Mesothelial cell of epicardium (in vitro differentiated cells): ENCODE measurements around the gene RGS16. TPM values are rescaled to one million over a fixed set of nuclear protein-coding genes. Genes with fewer than 3 reads are reported as not detected.

ENCODE experiments used
- DNase-seq, 2 experiments: peaks; one replicate each; pipeline ENCODE4 v3.0.0; 2021; ENCODE audit warnings: low spot score in 2 of 2; ENCODE audit not compliant: unreplicated experiment in 2 of 2
- H3K27ac Mint-ChIP-seq: 2 replicates; pipeline ENCODE4 v1.8.0; 2021; ENCODE audit warnings: mixed read lengths
- H3K27me3 Mint-ChIP-seq: 2 replicates; pipeline ENCODE4 v1.8.0; 2021; ENCODE audit warnings: low read depth, mixed read lengths
- H3K36me3 Mint-ChIP-seq: 2 replicates; pipeline ENCODE4 v1.8.0; 2021; ENCODE audit warnings: mixed read lengths
- H3K4me1 Mint-ChIP-seq: 2 replicates; pipeline ENCODE4 v1.8.0; 2021; ENCODE audit warnings: mixed read lengths
- H3K4me3 Mint-ChIP-seq: 2 replicates; pipeline ENCODE4 v1.8.0; 2021; ENCODE audit warnings: mild to moderate bottlenecking, moderate library complexity, mixed read lengths
- H3K9me3 Mint-ChIP-seq: 2 replicates; pipeline ENCODE4 v1.8.0; 2021; ENCODE audit warnings: mixed read lengths
- total RNA-seq: library from RNA; stranded (reverse); gene quantifications from 3 replicates; pipeline ENCODE4 v1.2.1, GENCODE V29; 2021
- TF ChIP-seq, protein P1 (sequence below): fragments of 200-600 bp; sonication (generic); IDR thresholded peaks from one replicate; pipeline ENCODE4 v1.5.0; 2021; ENCODE audit warnings: antibody characterized with exemption; ENCODE audit not compliant: unreplicated experiment

Gene RGS16
- total RNA-seq, 1 donor from 2014 or later = 0.74 TPM

DNA sequence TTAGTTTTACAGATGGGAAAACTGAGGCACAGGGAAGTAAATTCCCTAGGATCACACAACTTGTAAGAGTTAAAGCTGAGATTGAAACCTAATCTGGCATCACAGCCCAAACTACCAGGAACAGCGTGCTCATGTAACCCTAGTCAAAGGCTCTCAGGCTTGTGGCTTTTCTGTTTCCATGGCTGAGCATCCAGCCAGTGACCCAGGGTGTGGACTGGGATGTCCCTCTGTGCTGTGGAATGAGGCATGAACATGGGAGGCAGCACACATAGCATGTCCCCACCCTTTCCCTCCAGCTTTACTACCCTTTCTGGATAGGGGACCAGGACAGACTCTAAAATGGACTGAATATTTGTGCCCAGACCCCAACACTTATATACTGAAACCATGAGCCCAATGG is 35.1 kb upstream of the RGS16 start:
- no peak overlapping the region for H3K4me3 Mint-ChIP-seq
- H3K36me3 Mint-ChIP-seq = no peaks in the 10 kb centered on the region
- TF ChIP-seq, protein P1, sequence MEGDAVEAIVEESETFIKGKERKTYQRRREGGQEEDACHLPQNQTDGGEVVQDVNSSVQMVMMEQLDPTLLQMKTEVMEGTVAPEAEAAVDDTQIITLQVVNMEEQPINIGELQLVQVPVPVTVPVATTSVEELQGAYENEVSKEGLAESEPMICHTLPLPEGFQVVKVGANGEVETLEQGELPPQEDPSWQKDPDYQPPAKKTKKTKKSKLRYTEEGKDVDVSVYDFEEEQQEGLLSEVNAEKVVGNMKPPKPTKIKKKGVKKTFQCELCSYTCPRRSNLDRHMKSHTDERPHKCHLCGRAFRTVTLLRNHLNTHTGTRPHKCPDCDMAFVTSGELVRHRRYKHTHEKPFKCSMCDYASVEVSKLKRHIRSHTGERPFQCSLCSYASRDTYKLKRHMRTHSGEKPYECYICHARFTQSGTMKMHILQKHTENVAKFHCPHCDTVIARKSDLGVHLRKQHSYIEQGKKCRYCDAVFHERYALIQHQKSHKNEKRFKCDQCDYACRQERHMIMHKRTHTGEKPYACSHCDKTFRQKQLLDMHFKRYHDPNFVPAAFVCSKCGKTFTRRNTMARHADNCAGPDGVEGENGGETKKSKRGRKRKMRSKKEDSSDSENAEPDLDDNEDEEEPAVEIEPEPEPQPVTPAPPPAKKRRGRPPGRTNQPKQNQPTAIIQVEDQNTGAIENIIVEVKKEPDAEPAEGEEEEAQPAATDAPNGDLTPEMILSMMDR = no peak
- no peak overlapping the region for H3K27ac Mint-ChIP-seq
- no peaks in the 10 kb centered on the region for H3K27me3 Mint-ChIP-seq
- H3K4me1 Mint-ChIP-seq = peaks cover 9% of the 10 kb centered on the region
- no peak for DNase-seq
- no peaks in the 10 kb centered on the region for H3K9me3 Mint-ChIP-seq

DNA sequence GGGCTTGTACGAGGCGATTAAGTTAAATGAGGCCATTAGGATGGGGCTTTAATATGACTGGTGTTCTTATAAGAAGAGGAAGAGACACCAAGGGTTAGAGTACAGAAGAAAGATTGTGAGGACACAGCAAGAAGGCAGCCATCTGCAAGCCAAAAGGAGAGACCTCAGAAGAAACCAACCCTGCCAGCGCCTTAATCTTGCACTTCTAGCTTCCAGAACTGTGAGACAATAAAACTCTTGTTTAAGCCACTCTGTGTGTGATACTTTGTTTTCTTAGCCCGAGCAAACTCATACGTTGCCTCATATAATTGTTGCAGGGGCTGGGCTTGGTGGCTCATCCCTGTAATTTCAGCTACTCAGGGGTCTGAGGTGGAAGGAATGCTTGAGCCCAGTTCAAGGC is 33.6 kb upstream of the RGS16 start:
- Mint-ChIP-seq H3K27ac (no peak overlapping the region), H3K9me3 (no peaks in the 10 kb centered on the region), H3K27me3 (no peaks in the 10 kb centered on the region), H3K36me3 (no peaks in the 10 kb centered on the region), H3K4me1 (peaks cover 4% of the 10 kb centered on the region), H3K4me3 (no peak overlapping the region)
- TF ChIP-seq, protein P1 = no peak
- DNase-seq = no peak

DNA sequence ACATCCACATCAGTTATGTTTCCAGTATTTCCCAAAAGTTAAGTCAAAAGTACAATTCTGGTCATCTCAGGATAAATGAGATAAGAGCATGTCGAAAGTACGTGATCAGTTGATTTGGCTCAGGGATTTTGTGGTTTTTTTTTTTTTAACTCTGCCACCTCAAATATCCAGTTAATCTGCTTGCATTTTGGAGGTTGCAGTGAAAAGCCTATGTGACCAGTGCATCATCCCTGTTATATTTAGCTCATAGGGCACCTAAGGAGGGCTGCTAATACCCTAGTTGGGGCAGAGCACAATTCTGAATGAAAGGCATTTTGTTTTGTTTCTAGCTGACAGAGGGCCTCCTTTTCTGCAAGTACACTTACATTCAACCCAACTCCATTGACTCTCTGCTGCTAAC is 31.7 kb upstream of the RGS16 start:
- no peak overlapping the region for H3K27ac Mint-ChIP-seq
- H3K4me1 Mint-ChIP-seq = peaks cover 11% of the 10 kb centered on the region
- TF ChIP-seq, protein P1 = no peak
- H3K9me3 Mint-ChIP-seq = no peaks in the 10 kb centered on the region
- no peaks in the 10 kb centered on the region for H3K27me3 Mint-ChIP-seq
- H3K4me3 Mint-ChIP-seq = no peak overlapping the region
- no peak for DNase-seq
- no peaks in the 10 kb centered on the region for H3K36me3 Mint-ChIP-seq

DNA sequence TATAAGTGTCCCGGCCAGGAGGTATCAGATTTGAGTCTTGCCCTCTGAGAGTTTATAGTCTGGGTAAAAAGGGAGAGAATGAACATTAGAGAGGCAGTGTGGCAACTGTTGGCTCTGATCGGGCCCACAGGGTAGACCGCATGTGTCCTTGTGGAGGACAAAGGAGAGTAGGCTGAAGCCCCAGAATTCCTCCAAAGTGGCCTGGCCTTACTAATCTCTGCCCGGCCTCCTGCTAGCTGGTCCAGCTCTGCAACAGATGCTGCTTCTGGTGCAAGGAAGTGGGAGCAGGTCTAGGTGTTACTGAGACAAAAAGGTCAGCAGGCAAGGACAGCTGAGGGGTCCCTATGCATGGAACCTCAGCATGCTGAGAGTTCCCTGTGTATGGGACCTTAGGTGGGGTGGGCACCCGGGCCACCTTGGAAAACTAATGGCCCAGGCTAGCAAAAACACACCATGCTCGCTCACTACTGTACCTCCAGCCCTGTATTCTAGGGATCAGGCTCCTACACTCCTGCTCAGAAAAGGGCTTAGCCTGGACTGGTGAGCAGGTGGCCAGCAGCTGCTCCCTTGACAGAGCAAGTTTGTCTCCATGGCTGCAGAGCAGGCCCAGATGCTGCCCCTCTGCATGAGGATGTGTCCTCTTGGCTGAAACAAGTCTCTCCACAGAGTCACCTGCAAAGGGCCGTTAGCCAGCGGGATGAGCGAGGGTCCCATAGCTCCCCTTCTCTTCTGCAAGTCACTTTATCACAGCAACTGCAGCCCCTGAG is 30.3 kb upstream of the RGS16 start:
- TF ChIP-seq, protein P1 = no peak
- H3K27me3 Mint-ChIP-seq = no peaks in the 10 kb centered on the region

DNA sequence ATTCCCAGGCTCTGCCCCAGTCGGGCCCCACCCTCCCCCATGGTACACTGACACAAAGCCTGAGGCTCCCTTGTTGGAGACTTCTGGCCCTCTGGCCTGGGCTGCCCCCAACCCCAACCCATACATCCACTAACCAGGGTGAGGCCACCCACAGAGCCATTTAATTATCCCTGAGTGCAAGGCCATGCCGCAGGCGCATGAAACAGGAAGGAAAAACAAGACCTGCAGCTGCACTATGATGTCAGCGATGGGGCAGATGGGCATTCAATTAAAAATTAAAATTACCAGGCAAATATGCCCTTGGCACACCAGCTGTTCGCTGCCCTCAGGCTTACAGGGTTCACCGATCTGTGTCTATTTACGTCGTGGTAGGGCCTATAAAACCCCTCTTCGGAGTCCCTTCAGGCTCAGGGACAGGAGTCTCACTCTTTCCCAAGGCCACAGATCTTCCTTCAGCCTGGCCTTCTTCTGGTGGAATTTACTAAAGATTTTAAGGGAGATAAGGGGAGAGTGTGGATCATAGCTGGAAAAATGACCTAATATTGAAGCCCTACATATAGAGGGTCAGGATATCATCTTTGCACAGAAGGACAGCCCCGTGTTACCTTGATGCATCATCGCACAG is 29.6 kb upstream of the RGS16 start:
- Mint-ChIP-seq H3K36me3 (no peaks in the 10 kb centered on the region), H3K27me3 (no peaks in the 10 kb centered on the region), H3K9me3 (no peaks in the 10 kb centered on the region), H3K4me1 (peaks cover 17% of the 10 kb centered on the region), H3K27ac (no peak overlapping the region), H3K4me3 (no peak overlapping the region)
- no peak for DNase-seq
- TF ChIP-seq, protein P1 = no peak

More for the DNA sequence above, 30.3 kb upstream of the RGS16 start:
- H3K36me3 Mint-ChIP-seq = no peaks in the 10 kb centered on the region
- no peaks in the 10 kb centered on the region for H3K9me3 Mint-ChIP-seq
- H3K27ac Mint-ChIP-seq = no peak overlapping the region
- H3K4me3 Mint-ChIP-seq = no peak overlapping the region
- no peak for DNase-seq
- peaks cover 13% of the 10 kb centered on the region for H3K4me1 Mint-ChIP-seq
